Liver (tissue), 3 donors: ENCODE data around the gene MAP2K3.
"Not testable (repeated sequence)": the region's sequence is repeated elsewhere in the genome, so short reads cannot be mapped to it uniquely, and the experiment has no call there.

ENCODE experiments used
- CTCF ChIP-seq: fragments of 150-350 bp; IDR thresholded peaks from 2 replicates; pipeline ENCODE4 v1.5.1; 2017; ENCODE audit warnings: improper control_type of control experiment, low read depth, low read length; ENCODE audit not compliant: missing input control
- GABPA ChIP-seq, 2 donors: IDR thresholded peaks in 1 of 2; conservative IDR thresholded peaks in 1 of 2; 2 replicates each; pipeline ENCODE4 v1.6.1; 2016; ENCODE audit warnings: antibody characterized with exemption in 2 of 2, mild to moderate bottlenecking in 1 of 2, moderate library complexity in 1 of 2
- HNF4A ChIP-seq, 2 donors: conservative IDR thresholded peaks; 2 replicates each; pipeline ENCODE4 v1.6.1; 2016; ENCODE audit warnings: antibody characterized with exemption in 2 of 2, mild to moderate bottlenecking in 2 of 2
- JUND ChIP-seq, 2 donors: IDR thresholded peaks; 2 replicates each; pipeline ENCODE4 v1.6.1; 2016; ENCODE audit warnings: antibody characterized with exemption in 2 of 2
- RAD21 ChIP-seq, 2 donors: IDR thresholded peaks; 2 replicates each; pipeline ENCODE4 v1.6.1; 2016; ENCODE audit warnings: antibody characterized with exemption in 2 of 2, mild to moderate bottlenecking in 2 of 2
- SP1 ChIP-seq: IDR thresholded peaks from 2 replicates; pipeline ENCODE4 v1.6.1; 2018; ENCODE audit warnings: antibody characterized with exemption, mild to moderate bottlenecking
- TAF1 ChIP-seq: conservative IDR thresholded peaks from 2 replicates; pipeline ENCODE4 v1.6.1; 2016; ENCODE audit warnings: antibody characterized with exemption, mild to moderate bottlenecking
- YY1 ChIP-seq: IDR thresholded peaks from 2 replicates; pipeline ENCODE4 v1.6.1; 2016; ENCODE audit warnings: antibody characterized with exemption, mild to moderate bottlenecking
- ZBTB33 ChIP-seq: IDR thresholded peaks from 2 replicates; pipeline ENCODE4 v1.6.1; 2016; ENCODE audit warnings: antibody characterized with exemption
- TF ChIP-seq, protein P1 (sequence below): IDR thresholded peaks from 2 replicates; pipeline ENCODE4 v1.6.1; 2016; ENCODE audit warnings: antibody characterized with exemption, mild to moderate bottlenecking
- TF ChIP-seq, protein P2 (sequence below): IDR thresholded peaks from 2 replicates; pipeline ENCODE4 v1.6.1; 2016; ENCODE audit warnings: antibody characterized with exemption
- TF ChIP-seq, protein P3 (sequence below): IDR thresholded peaks from 2 replicates; pipeline ENCODE4 v1.6.1; 2016; ENCODE audit warnings: antibody characterized with exemption
- donor health status: healthy.
- donor health status: healthy.

DNA sequence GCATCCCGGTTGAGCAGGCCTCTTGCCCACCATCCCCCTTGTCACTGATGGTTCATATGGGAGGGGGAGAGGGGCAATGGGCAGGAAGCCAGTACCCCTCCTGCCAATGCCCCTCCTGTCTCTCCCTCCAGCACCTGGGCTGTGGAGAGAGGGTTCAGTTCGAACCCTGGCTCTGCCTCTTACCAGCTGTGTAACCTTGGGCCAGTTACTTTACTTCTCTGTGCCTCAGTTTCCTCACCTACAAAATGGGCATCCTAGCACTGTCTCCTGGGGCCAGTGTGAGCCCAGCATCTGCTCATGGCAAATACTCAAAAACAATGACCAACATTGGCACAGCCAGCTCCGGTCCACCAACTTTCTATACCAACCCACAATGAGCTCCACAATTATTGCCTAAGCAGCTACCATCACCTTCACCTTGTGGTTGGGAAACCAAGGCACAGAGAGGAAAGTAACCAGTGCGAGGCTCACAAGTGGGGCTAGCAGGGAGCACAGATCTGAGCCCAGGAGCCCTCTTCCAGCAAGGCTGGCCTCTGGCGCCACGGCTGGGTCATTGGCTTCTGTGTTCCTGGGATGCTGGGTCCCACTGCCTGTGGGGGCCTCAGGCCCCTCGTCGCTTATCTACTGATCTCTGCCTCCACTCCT, 53.6 kb downstream of the MAP2K3 start:
- TF ChIP-seq SP1; CTCF; TAF1; RAD21 (IDR thresholded peaks at IDR 0.05); HNF4A (conservative IDR thresholded peaks at IDR 0.05); JUND (IDR thresholded peaks at IDR 0.05); YY1; GABPA (IDR thresholded peaks at IDR 0.05 in 1 of 2, conservative IDR thresholded peaks at IDR 0.05 in 1 of 2); ZBTB33: not testable (repeated sequence)
- TF ChIP-seq, protein P1, sequence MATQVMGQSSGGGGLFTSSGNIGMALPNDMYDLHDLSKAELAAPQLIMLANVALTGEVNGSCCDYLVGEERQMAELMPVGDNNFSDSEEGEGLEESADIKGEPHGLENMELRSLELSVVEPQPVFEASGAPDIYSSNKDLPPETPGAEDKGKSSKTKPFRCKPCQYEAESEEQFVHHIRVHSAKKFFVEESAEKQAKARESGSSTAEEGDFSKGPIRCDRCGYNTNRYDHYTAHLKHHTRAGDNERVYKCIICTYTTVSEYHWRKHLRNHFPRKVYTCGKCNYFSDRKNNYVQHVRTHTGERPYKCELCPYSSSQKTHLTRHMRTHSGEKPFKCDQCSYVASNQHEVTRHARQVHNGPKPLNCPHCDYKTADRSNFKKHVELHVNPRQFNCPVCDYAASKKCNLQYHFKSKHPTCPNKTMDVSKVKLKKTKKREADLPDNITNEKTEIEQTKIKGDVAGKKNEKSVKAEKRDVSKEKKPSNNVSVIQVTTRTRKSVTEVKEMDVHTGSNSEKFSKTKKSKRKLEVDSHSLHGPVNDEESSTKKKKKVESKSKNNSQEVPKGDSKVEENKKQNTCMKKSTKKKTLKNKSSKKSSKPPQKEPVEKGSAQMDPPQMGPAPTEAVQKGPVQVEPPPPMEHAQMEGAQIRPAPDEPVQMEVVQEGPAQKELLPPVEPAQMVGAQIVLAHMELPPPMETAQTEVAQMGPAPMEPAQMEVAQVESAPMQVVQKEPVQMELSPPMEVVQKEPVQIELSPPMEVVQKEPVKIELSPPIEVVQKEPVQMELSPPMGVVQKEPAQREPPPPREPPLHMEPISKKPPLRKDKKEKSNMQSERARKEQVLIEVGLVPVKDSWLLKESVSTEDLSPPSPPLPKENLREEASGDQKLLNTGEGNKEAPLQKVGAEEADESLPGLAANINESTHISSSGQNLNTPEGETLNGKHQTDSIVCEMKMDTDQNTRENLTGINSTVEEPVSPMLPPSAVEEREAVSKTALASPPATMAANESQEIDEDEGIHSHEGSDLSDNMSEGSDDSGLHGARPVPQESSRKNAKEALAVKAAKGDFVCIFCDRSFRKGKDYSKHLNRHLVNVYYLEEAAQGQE: not testable (repeated sequence)
- TF ChIP-seq, protein P2, sequence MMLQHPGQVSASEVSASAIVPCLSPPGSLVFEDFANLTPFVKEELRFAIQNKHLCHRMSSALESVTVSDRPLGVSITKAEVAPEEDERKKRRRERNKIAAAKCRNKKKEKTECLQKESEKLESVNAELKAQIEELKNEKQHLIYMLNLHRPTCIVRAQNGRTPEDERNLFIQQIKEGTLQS: not testable (repeated sequence)
- TF ChIP-seq, protein P3, sequence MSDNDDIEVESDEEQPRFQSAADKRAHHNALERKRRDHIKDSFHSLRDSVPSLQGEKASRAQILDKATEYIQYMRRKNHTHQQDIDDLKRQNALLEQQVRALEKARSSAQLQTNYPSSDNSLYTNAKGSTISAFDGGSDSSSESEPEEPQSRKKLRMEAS: not testable (repeated sequence)
